ENCODE results near the gene SEH1L.
"Not testable (repeated sequence)": the region's sequence is repeated elsewhere in the genome, so short reads cannot be mapped to it uniquely, and the experiment has no call there.

The SEH1L gene

GRCh38 chr18:12943215-12943614, 4.6 kb upstream of the SEH1L start:
- DNase-seq (ENCODE audit: low read depth) = no peak

GRCh38 chr18:12944709-12945108, 3.1 kb upstream of the SEH1L start:
- DNase-seq (ENCODE audit: low read depth) = no peak

GRCh38 chr18:12946549-12947284, 1.1 kb upstream of the SEH1L start:
- DNase-seq (ENCODE audit: low read depth) = no peak

- DNase-seq (ENCODE audit: low read depth) = peak; percentile 94
Measured at GRCh38 chr18:12948050-12948804, 416 bp downstream of the SEH1L start.

GRCh38 chr18:12958478-12958877, 10.7 kb downstream of the SEH1L start:
- no peak for DNase-seq (ENCODE audit: low read depth)

GRCh38 chr18:12960395-12960794, 12.6 kb downstream of the SEH1L start:
- DNase-seq (ENCODE audit: low read depth) = no peak

GRCh38 chr18:12960853-12961397, 13.1 kb downstream of the SEH1L start:
- DNase-seq (ENCODE audit: low read depth) = no peak

- DNase-seq (ENCODE audit: low read depth) = no peak
Measured at GRCh38 chr18:12963069-12963468, 15.3 kb downstream of the SEH1L start.

- DNase-seq (ENCODE audit: low read depth) = no peak
Measured at GRCh38 chr18:12968115-12968514, 20.3 kb downstream of the SEH1L start.

- DNase-seq (ENCODE audit: low read depth) = no peak
Measured at GRCh38 chr18:12968619-12969018, 20.8 kb downstream of the SEH1L start.

- DNase-seq (ENCODE audit: low read depth) = no peak
Measured at GRCh38 chr18:12973562-12974213, 25.9 kb downstream of the SEH1L start.

GRCh38 chr18:12975488-12975887, 27.7 kb downstream of the SEH1L start:
- no peak for DNase-seq (ENCODE audit: low read depth)

- DNase-seq (ENCODE audit: low read depth) = no peak
Measured at GRCh38 chr18:12976305-12976704, 28.5 kb downstream of the SEH1L start.

GRCh38 chr18:12980065-12980464, 32.3 kb downstream of the SEH1L start:
- DNase-seq (ENCODE audit: low read depth) = not testable (repeated sequence)

GRCh38 chr18:12989397-12990122, 41.7 kb downstream of the SEH1L start:
- DNase-seq (ENCODE audit: low read depth) = no peak

- no peak for DNase-seq (ENCODE audit: low read depth)
Measured at GRCh38 chr18:12990123-12990475, 42.3 kb downstream of the SEH1L start.

- no peak for DNase-seq (ENCODE audit: low read depth)
Measured at GRCh38 chr18:12990641-12990966, 42.8 kb downstream of the SEH1L start.

GRCh38 chr18:12990967-12991820, 43.4 kb downstream of the SEH1L start, which contains the start of gene CEP192:
Gene CEP192, plus strand, starts transcription at chr18:12991362. Its CDS starts 8,063 bp downstream, at chr18:12999425.
- DNase-seq (ENCODE audit: low read depth) = peak; percentile 84

GRCh38 chr18:12991821-12992179, 44.0 kb downstream of the SEH1L start:
- no peak for DNase-seq (ENCODE audit: low read depth)

GRCh38 chr18:12993439-12993838, 45.6 kb downstream of the SEH1L start:
- no peak for DNase-seq (ENCODE audit: low read depth)

- DNase-seq (ENCODE audit: low read depth) = no peak
Measured at GRCh38 chr18:12995424-12995823, 47.6 kb downstream of the SEH1L start.

Data from stimulated activated CD8-positive, alpha-beta memory T cell treated with anti-CD3 and anti-CD28 coated beads, Interleukin-15, amount 100 ng/mL, for 24 hours (primary cell).